IMR-90 (cell line): Measurements from ENCODE around the gene KIF20A. TPM values are rescaled to one million over a fixed set of nuclear protein-coding genes. Genes with fewer than 3 reads are reported as not detected.
"Not testable (repeated sequence)": the region's sequence is repeated elsewhere in the genome, so short reads cannot be mapped to it uniquely, and the experiment has no call there.

Experiments used
- ATAC-seq: fragments of 200-7000 bp; cut with Tn5 transposase; 2 replicates; pipeline ENCODE4 v1.9.1; 2020; ENCODE audit warnings: low read depth, mild to moderate bottlenecking, moderate library complexity
- BruUV-seq: library from RNA; stranded (reverse); fragments of 400-500 nt; replicated peaks from 2 replicates; lab custom pipeline; 2021; lab: Mats Ljungman, UMichigan
- CTCF ChIA-PET: fragments of 300-600 bp; formaldehyde crosslinking; extraction: SDS; loops from one replicate; lab custom pipeline; 2021; ENCODE audit warnings: antibody characterized with exemption; lab: Yijun Ruan, JAX
- POLR2A ChIA-PET: fragments of 300-600 bp; sonication (Branson Sonifier 250); formaldehyde crosslinking; loops from one replicate; lab custom pipeline; 2022; ENCODE audit warnings: antibody characterized with exemption; ENCODE audit not compliant: unreplicated experiment; lab: Charles Lee
- DNase-seq: peaks from one replicate; pipeline ENCODE4 v3.0.0; 2013
- H2AFZ ChIP-seq: replicated peaks from 2 replicates; pipeline ENCODE3; 2013; ENCODE audit warnings: low read length, mild to moderate bottlenecking; ENCODE audit not compliant: poor library complexity
- H2AK5ac ChIP-seq: 2 replicates; pipeline ENCODE4 v1.6.1; 2013; ENCODE audit warnings: low read depth, low read length, inconsistent platforms
- H2AK9ac ChIP-seq: replicated peaks from 2 replicates; pipeline ENCODE3; 2013; ENCODE audit warnings: mild to moderate bottlenecking, low read depth, low read length, moderate library complexity; ENCODE audit not compliant: poor library complexity
- H2BK120ac ChIP-seq: 2 replicates; pipeline ENCODE4 v1.6.1; 2013; ENCODE audit warnings: low read depth, low read length, inconsistent platforms
- H2BK15ac ChIP-seq: 3 replicates; pipeline ENCODE4 v1.6.1; 2013; ENCODE audit warnings: low read depth, low read length, inconsistent platforms
- H2BK20ac ChIP-seq: 2 replicates; pipeline ENCODE4 v1.6.1; 2013; ENCODE audit warnings: low read depth, mild to moderate bottlenecking, inconsistent platforms, low read length, moderate library complexity
- H2BK5ac ChIP-seq: 2 replicates; pipeline ENCODE4 v1.6.1; 2013; ENCODE audit warnings: mild to moderate bottlenecking, low read depth, low read length, inconsistent platforms; ENCODE audit not compliant: poor library complexity, severe bottlenecking
- H3K14ac ChIP-seq: replicated peaks from 2 replicates; pipeline ENCODE4 v1.6.1; 2013; ENCODE audit warnings: low read depth, low read length, inconsistent platforms
- H3K18ac ChIP-seq: 2 replicates; pipeline ENCODE4 v1.6.1; 2013; ENCODE audit warnings: low read depth, low read length, control low read depth
- H3K23ac ChIP-seq: 2 replicates; pipeline ENCODE4 v1.6.1; 2013; ENCODE audit warnings: low read depth, low read length, inconsistent platforms
- H3K27ac ChIP-seq: 2 replicates; pipeline ENCODE4 v1.5.1; 2013; ENCODE audit warnings: mild to moderate bottlenecking, control low read depth, low read length; ENCODE audit not compliant: insufficient read depth
- H3K27me3 ChIP-seq: 2 replicates; pipeline ENCODE4 v1.6.1; 2013; ENCODE audit warnings: low read length; ENCODE audit not compliant: control insufficient read depth, insufficient read depth
- H3K36me3 ChIP-seq: 2 replicates; pipeline ENCODE4 v1.6.1; 2013; ENCODE audit warnings: low read length, mixed read lengths; ENCODE audit not compliant: control insufficient read depth, insufficient read depth
- H3K4ac ChIP-seq: 2 replicates; pipeline ENCODE4 v1.6.1; 2013; ENCODE audit warnings: low read depth, low read length, inconsistent platforms
- H3K4me1 ChIP-seq: 2 replicates; pipeline ENCODE4 v1.6.1; 2013; ENCODE audit warnings: low read length, mixed read lengths; ENCODE audit not compliant: control insufficient read depth, insufficient read depth
- H3K4me2 ChIP-seq: 2 replicates; pipeline ENCODE4 v1.6.1; 2013; ENCODE audit warnings: low read depth, mild to moderate bottlenecking, control low read depth, low read length, moderate library complexity
- H3K4me3 ChIP-seq: 2 replicates; pipeline ENCODE4 v1.5.1; 2013; ENCODE audit warnings: low read depth, mild to moderate bottlenecking, control low read depth, low read length, moderate library complexity; ENCODE audit not compliant: insufficient read depth
- H3K56ac ChIP-seq: 2 replicates; pipeline ENCODE4 v1.6.1; 2013; ENCODE audit warnings: low read length, inconsistent platforms; ENCODE audit not compliant: insufficient read depth; ENCODE audit errors: extremely low read depth
- H3K79me1 ChIP-seq, 2 experiments: 2 replicates each; pipeline ENCODE4 v1.6.1; 2013; ENCODE audit warnings: low read length in 2 of 2, inconsistent platforms in 1 of 2, low read depth in 1 of 2
- H3K9ac ChIP-seq: 2 replicates; pipeline ENCODE4 v1.6.1; 2013; ENCODE audit warnings: low read depth, low read length, control low read depth
- H3K9me1 ChIP-seq: 2 replicates; pipeline ENCODE4 v1.6.1; 2013; ENCODE audit warnings: low read length, inconsistent platforms; ENCODE audit not compliant: insufficient read depth
- H3K9me3 ChIP-seq: 2 replicates; pipeline ENCODE4 v1.6.1; 2013; ENCODE audit warnings: low read length; ENCODE audit not compliant: control insufficient read depth, insufficient read depth
- H4K20me1 ChIP-seq: 2 replicates; pipeline ENCODE4 v1.6.1; 2013; ENCODE audit warnings: low read length, inconsistent platforms; ENCODE audit not compliant: insufficient read depth
- H4K5ac ChIP-seq: 2 replicates; pipeline ENCODE4 v1.6.1; 2013; ENCODE audit warnings: mild to moderate bottlenecking, low read depth, low read length, control low read depth
- H4K8ac ChIP-seq, 2 experiments: 2 replicates each; pipeline ENCODE4 v1.6.1; 2013; ENCODE audit warnings: low read depth in 2 of 2, low read length in 2 of 2, control low read depth in 1 of 2, inconsistent platforms in 1 of 2
- H4K91ac ChIP-seq: 2 replicates; pipeline ENCODE4 v1.6.1; 2013; ENCODE audit warnings: low read depth, low read length, inconsistent platforms; ENCODE audit not compliant: insufficient read depth
- CHD1 ChIP-seq: IDR thresholded peaks from 2 replicates; pipeline ENCODE4 v1.6.1; 2012; ENCODE audit warnings: low read depth, low read length, improper control_type of control experiment
- ELK1 ChIP-seq: fragments of 150-350 bp; IDR thresholded peaks from 2 replicates; pipeline ENCODE4 v1.6.1; 2016; ENCODE audit warnings: low read depth, mild to moderate bottlenecking, low read length, moderate library complexity, borderline replicate concordance
- MAFK ChIP-seq: IDR thresholded peaks from 2 replicates; pipeline ENCODE4 v1.6.1; 2012; ENCODE audit warnings: low read depth, low read length, improper control_type of control experiment
- MXI1 ChIP-seq: IDR thresholded peaks from 2 replicates; pipeline ENCODE4 v1.6.1; 2012; ENCODE audit warnings: low read depth, mild to moderate bottlenecking, low read length, moderate library complexity, borderline replicate concordance
- POLR2A ChIP-seq: IDR thresholded peaks from 2 replicates; pipeline ENCODE4 v1.6.1; 2012; ENCODE audit warnings: mild to moderate bottlenecking, low read depth, low read length
- RAD21 ChIP-seq: IDR thresholded peaks from 2 replicates; pipeline ENCODE4 v1.6.1; 2012; ENCODE audit warnings: low read length, improper control_type of control experiment
- RCOR1 ChIP-seq: IDR thresholded peaks from 2 replicates; pipeline ENCODE4 v1.6.1; 2012; ENCODE audit warnings: mild to moderate bottlenecking, low read length, improper control_type of control experiment; ENCODE audit not compliant: insufficient replicate concordance
- SMC3 ChIP-seq: fragments of 150-350 bp; IDR thresholded peaks from 2 replicates; pipeline ENCODE4 v1.6.1; 2016; ENCODE audit warnings: low read depth, mild to moderate bottlenecking, antibody characterized with exemption, low read length, moderate library complexity
- WGBS, 2 experiments: methylation state at CpG; one replicate each; pipeline versions ENCODE4 v1.1.5 to v1.1.7; 2013; ENCODE audit warnings: missing lambda C conversion rate in 2 of 2; ENCODE audit not compliant: insufficient read length in 1 of 2; ENCODE audit errors: extremely low coverage in 2 of 2; 5-methylcytosine and 5-hydroxymethylcytosine counted together
- dilution Hi-C: fragments of 300-500 bp; cut with HindIII; formaldehyde crosslinking; loops from one replicate; pipeline ENCODE4 v1.14.3; 2018; ENCODE audit warnings: low sequenced_read_pairs; ENCODE audit not compliant: unreplicated experiment
- in situ Hi-C: fragments of 300-500 bp; cut with MboI; formaldehyde crosslinking; loops from 3 replicates; pipeline ENCODE4 v1.14.3; 2019; ENCODE audit warnings: low sequenced_read_pairs, inconsistent platforms, mixed read lengths
- intact Hi-C: fragments of 100-400 bp; cut with micrococcal nuclease; formaldehyde crosslinking; loops from 2 replicates; pipeline ENCODE4 v1.10.0; 2022
- polyA plus RNA-seq, 3 experiments: library from polyadenylated mRNA; depleted of rRNA; stranded (reverse); fragments of >200 nt; gene quantifications; 2 replicates each; pipeline ENCODE4 v1.2.3, GENCODE V29; 2012; ENCODE audit warnings: low replicate concordance in 1 of 3
- total RNA-seq: library from RNA; depleted of rRNA; stranded (reverse); fragments of >200 nt; gene quantifications from 2 replicates; pipeline ENCODE4 v1.2.3, GENCODE V29; 2012

KIF20A gene
- total and polyA plus RNA-seq, 2 of the 4 experiments (the other 2 are of a cell fraction): 42.0 to 106 TPM

- in situ Hi-C loops (no loop called here), dilution Hi-C loops (no loop called here), intact Hi-C loops (no loop called here)
- H3K9me1 ChIP-seq: no peaks in the 10 kb centered on the region
- ChIA-PET CTCF (no interaction called here), POLR2A (no interaction called here)
- H4K20me1 ChIP-seq: no peaks in the 10 kb centered on the region
- H2BK20ac ChIP-seq: no peak overlapping the region
- H4K91ac ChIP-seq: no peak overlapping the region
- H2BK5ac ChIP-seq: no peak overlapping the region
- H4K8ac ChIP-seq: no peak overlapping the region
- peaks cover 35% of the 10 kb centered on the region for H3K36me3 ChIP-seq
- H3K9me3 ChIP-seq: no peaks in the 10 kb centered on the region
- no peak overlapping the region for H3K56ac ChIP-seq
- H3K4me2 ChIP-seq: no peak overlapping the region
- no peak overlapping the region for H3K18ac ChIP-seq
- no peak overlapping the region for H3K4ac ChIP-seq
- no peak overlapping the region for H2AK9ac ChIP-seq
- no peak overlapping the region for H2BK15ac ChIP-seq
- no peak overlapping the region for H2AK5ac ChIP-seq
- BruUV-seq: no TSS peak
- H2AFZ ChIP-seq: no peak overlapping the region
- no peak overlapping the region for H3K4me3 ChIP-seq
- no peak overlapping the region for H3K14ac ChIP-seq
- H4K5ac ChIP-seq: no peak overlapping the region
- no peak overlapping the region for H2BK120ac ChIP-seq
- ATAC-seq (no peak), DNase-seq (no peak)
- TF ChIP-seq CHD1 (no peak), RAD21 (no peak), RCOR1 (no peak), ELK1 (no peak), MAFK (no peak), SMC3 (no peak), MXI1 (no peak), POLR2A (no peak)
- H3K79me1 ChIP-seq: no peaks in the 10 kb centered on the region; a peak in 1 of 4 replicates
- H3K9ac ChIP-seq: no peak overlapping the region
- H3K4me1 ChIP-seq: no peaks in the 10 kb centered on the region
- WGBS, 2 experiments: 83% methylated on average over 1 of the region's 3 CpGs; no CpG with 5 or more reads in 1 of the 2 experiments
- H3K23ac ChIP-seq: no peak overlapping the region
- H3K27me3 ChIP-seq: no peaks in the 10 kb centered on the region
- H3K27ac ChIP-seq: no peak overlapping the region
Measured at GRCh38 chr5:138192826-138193225, 13.9 kb downstream of the KIF20A start.

DNA sequence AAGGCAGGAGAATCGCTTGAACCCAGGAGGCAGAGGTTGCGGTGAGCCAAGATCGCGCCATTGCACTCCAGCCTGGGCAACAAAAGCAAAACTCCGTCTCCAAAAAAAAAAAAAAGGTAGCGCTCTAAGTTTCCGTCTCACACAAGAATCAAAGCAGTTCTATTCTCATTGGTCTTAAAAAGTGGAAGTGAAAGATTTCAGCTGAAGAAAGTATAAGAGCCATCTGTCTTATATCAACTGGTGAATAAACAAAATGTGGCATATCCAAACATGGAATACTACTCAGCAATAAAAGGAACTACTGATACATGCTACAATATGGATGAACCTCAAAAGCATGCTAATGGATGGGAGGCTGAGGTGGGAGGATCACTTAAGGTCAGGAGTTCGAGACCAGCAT, 14.9 kb downstream of the KIF20A start:
- H2AK9ac ChIP-seq, ATAC-seq, H4K5ac ChIP-seq, H3K56ac ChIP-seq, H3K79me1 ChIP-seq, dilution Hi-C loops, H2BK120ac ChIP-seq, H3K14ac ChIP-seq, H2AFZ ChIP-seq, H3K9ac ChIP-seq, H3K9me1 ChIP-seq, H3K18ac ChIP-seq, H3K23ac ChIP-seq, POLR2A ChIA-PET, in situ Hi-C loops, H2BK15ac ChIP-seq, H4K20me1 ChIP-seq, H3K4me2 ChIP-seq, H3K4me1 ChIP-seq, H3K4ac ChIP-seq, intact Hi-C loops, H2BK5ac ChIP-seq, BruUV-seq, H3K27ac ChIP-seq, H3K9me3 ChIP-seq, H3K4me3 ChIP-seq, H2BK20ac ChIP-seq, H2AK5ac ChIP-seq, H3K27me3 ChIP-seq, H4K8ac ChIP-seq, H4K91ac ChIP-seq, DNase-seq: not testable (repeated sequence)
- no CpG with 5 or more reads among the region's 8 CpGs for WGBS, 2 experiments
- CTCF ChIA-PET: interaction anchor here (0.6 kb wide), 1 partner anchor 160 kb away, joined by 3 read pairs; no protein-coding TSS in a partner anchor
- peaks cover 31% of the 10 kb centered on the region for H3K36me3 ChIP-seq
